OCI-LY3 (cell line): ENCODE data around the gene FGGY.

ENCODE experiments used
- H2AFZ ChIP-seq: fragments of 200-600, 300-600 bp; shearing (Covaris generic); 2 replicates; pipeline ENCODE4 v1.6.0; 2014; ENCODE audit warnings: antibody characterized with exemption, low read depth, low read length
- H3K27ac ChIP-seq: fragments of 200-600, 300-600 bp; sonication (generic); 2 replicates; pipeline ENCODE4 v1.5.1; 2014; ENCODE audit warnings: mild to moderate bottlenecking, low read length, moderate library complexity, mixed read lengths
- H3K27me3 ChIP-seq: fragments of 200-600, 300-600 bp; sonication (generic); 2 replicates; pipeline ENCODE4 v1.6.1; 2014; ENCODE audit warnings: low read depth, low read length, mixed read lengths
- H3K36me3 ChIP-seq: fragments of 200-600, 300-600 bp; sonication (generic); replicated peaks from 2 replicates; pipeline ENCODE3; 2014; ENCODE audit warnings: low read depth, low read length, mixed read lengths
- H3K4me1 ChIP-seq: fragments of 300-600, 200-600 bp; sonication (generic); 2 replicates; pipeline ENCODE4 v1.6.1; 2014; ENCODE audit warnings: low read length, mixed read lengths
- H3K4me2 ChIP-seq: fragments of 200-600, 300-600 bp; sonication (generic); 2 replicates; pipeline ENCODE4 v1.6.1; 2014; ENCODE audit warnings: low read length, mixed read lengths
- H3K4me3 ChIP-seq: fragments of 300-600, 200-600 bp; sonication (generic); 2 replicates; pipeline ENCODE4 v1.5.1; 2014; ENCODE audit warnings: antibody characterized with exemption, mild to moderate bottlenecking, low read length, moderate library complexity
- H3K79me2 ChIP-seq: fragments of 300-600, 200-600 bp; shearing (Covaris generic); 2 replicates; pipeline ENCODE4 v1.6.1; 2014; ENCODE audit warnings: mild to moderate bottlenecking, low read length, mixed read lengths
- H3K9ac ChIP-seq: fragments of 300-600, 200-600 bp; shearing (Covaris generic); 2 replicates; pipeline ENCODE4 v1.6.0; 2014; ENCODE audit warnings: mild to moderate bottlenecking, low read length, moderate library complexity
- H3K9me3 ChIP-seq: fragments of 200-600, 300-600 bp; shearing (Covaris generic); 2 replicates; pipeline ENCODE4 v1.6.1; 2014; ENCODE audit warnings: low read length, mixed read lengths; ENCODE audit not compliant: insufficient read depth
- H4K20me1 ChIP-seq: fragments of 200-600, 300-600 bp; sonication (generic); 2 replicates; pipeline ENCODE4 v1.6.1; 2016; ENCODE audit warnings: low read length, mixed read lengths; ENCODE audit not compliant: insufficient read depth
- CTCF ChIP-seq: fragments of 200-600, 300-600 bp; sonication (generic); IDR thresholded peaks from 2 replicates; pipeline ENCODE4 v1.5.1; 2014; ENCODE audit warnings: antibody characterized with exemption, low read length, low read depth
- EZH2phosphoT487 ChIP-seq: fragments of 200-600 bp; shearing (Covaris generic); IDR thresholded peaks from 2 replicates; pipeline ENCODE4 v1.6.1; 2018; ENCODE audit warnings: antibody characterized with exemption, mixed run types, low read depth

The FGGY gene

GRCh38 chr1:59355361-59355760 is 58.5 kb downstream of the FGGY start:
- Histone ChIP-seq H3K36me3 (no peaks in the 10 kb centered on the region), H3K27me3 (no peaks in the 10 kb centered on the region), H3K27ac (no peak overlapping the region), H3K9ac (no peak overlapping the region), H2AFZ (no peak overlapping the region), H3K79me2 (no peaks in the 10 kb centered on the region), H3K4me3 (no peak overlapping the region), H4K20me1 (no peaks in the 10 kb centered on the region), H3K4me1 (peaks cover 18% of the 10 kb centered on the region), H3K4me2 (no peak overlapping the region), H3K9me3 (no peaks in the 10 kb centered on the region)
- no peak for TF ChIP-seq CTCF
- TF ChIP-seq EZH2phosphoT487 = no peak

DNA sequence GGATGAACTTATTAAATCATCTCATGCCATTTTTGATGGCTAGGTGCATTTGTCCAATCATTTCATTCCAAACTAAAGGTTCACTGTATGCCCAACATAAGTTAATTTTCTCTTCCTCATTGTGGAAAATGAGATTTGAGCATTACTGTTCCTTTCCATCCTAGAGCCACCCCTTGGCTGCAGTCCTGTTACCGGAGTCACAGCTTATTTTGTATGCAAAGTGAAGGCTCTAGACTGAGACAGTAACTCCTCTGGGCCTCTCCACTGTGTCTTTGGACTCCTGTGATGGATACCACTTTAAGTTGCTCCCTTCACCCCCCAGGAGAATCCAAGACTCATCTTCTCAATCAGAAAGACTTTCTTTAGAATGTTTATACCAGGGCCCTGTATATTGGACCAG is 59.7 kb downstream of the FGGY start:
- no peak overlapping the region for H3K27ac ChIP-seq
- H3K4me3 ChIP-seq = no peak overlapping the region
- H3K4me2 ChIP-seq = no peak overlapping the region
- peaks cover 12% of the 10 kb centered on the region for H3K4me1 ChIP-seq
- no peaks in the 10 kb centered on the region for H3K79me2 ChIP-seq
- no peaks in the 10 kb centered on the region for H4K20me1 ChIP-seq
- no peak overlapping the region for H2AFZ ChIP-seq
- H3K9ac ChIP-seq = no peak overlapping the region
- H3K36me3 ChIP-seq = no peaks in the 10 kb centered on the region
- no peaks in the 10 kb centered on the region for H3K27me3 ChIP-seq
- no peaks in the 10 kb centered on the region for H3K9me3 ChIP-seq
- TF ChIP-seq CTCF = no peak
- TF ChIP-seq EZH2phosphoT487 = no peak

GRCh38 chr1:59357645-59358320 is 60.9 kb downstream of the FGGY start:
- no peak for TF ChIP-seq EZH2phosphoT487
- TF ChIP-seq CTCF = no peak
- no peaks in the 10 kb centered on the region for H3K9me3 ChIP-seq
- no peaks in the 10 kb centered on the region for H3K27me3 ChIP-seq
- H3K4me2 ChIP-seq = no peak overlapping the region
- no peak overlapping the region for H3K27ac ChIP-seq
- peaks cover 12% of the 10 kb centered on the region for H3K4me1 ChIP-seq
- H2AFZ ChIP-seq = no peak overlapping the region
- H3K79me2 ChIP-seq = no peaks in the 10 kb centered on the region
- H3K9ac ChIP-seq = no peak overlapping the region
- no peaks in the 10 kb centered on the region for H4K20me1 ChIP-seq
- H3K4me3 ChIP-seq = no peak overlapping the region
- no peaks in the 10 kb centered on the region for H3K36me3 ChIP-seq

DNA sequence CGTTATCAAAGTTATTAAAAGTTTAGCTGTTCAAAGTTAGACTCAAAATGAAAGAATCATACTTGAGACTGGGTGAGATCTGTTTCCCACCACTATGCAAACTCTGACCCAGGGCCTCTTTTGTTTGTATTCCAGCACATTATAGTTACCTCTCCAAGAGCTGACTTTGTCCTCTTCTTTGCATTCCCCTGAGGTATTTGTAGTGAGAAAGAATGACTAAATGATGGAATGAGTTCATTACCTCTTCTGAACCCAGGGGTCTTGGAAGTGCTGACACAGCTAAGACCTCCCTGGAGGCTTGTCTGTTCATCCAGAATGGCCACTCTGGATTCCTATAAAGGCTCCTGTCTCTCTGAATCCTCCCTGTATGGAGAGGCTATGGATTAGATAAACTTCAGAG is 62.4 kb downstream of the FGGY start:
- H3K79me2 ChIP-seq = no peaks in the 10 kb centered on the region
- H3K4me2 ChIP-seq = no peak overlapping the region
- no peak overlapping the region for H3K4me3 ChIP-seq
- H2AFZ ChIP-seq = no peak overlapping the region
- H3K36me3 ChIP-seq = no peaks in the 10 kb centered on the region
- no peak overlapping the region for H3K27ac ChIP-seq
- no peaks in the 10 kb centered on the region for H3K27me3 ChIP-seq
- no peaks in the 10 kb centered on the region for H4K20me1 ChIP-seq
- H3K4me1 ChIP-seq = peaks cover 12% of the 10 kb centered on the region
- H3K9ac ChIP-seq = no peak overlapping the region
- H3K9me3 ChIP-seq = no peaks in the 10 kb centered on the region
- TF ChIP-seq EZH2phosphoT487 (no peak), CTCF (no peak)
